Activated CD4-positive, alpha-beta T cell treated with anti-CD3 and anti-CD28 coated beads for 36 hours (primary cell): Measurements from ENCODE around the gene KNDC1. TPM values are rescaled to one million over a fixed set of nuclear protein-coding genes. Genes with fewer than 3 reads are reported as not detected.

Source experiments
- microRNA-seq: library from miRNA; unstranded; fragments of <30 nt; microRNA quantifications from one replicate; pipeline ENCODE4 v1.2.0, GENCODE V29; 2021; ENCODE audit warnings: borderline replicate concordance
- total RNA-seq, 2 experiments: library from RNA; stranded (reverse); gene quantifications; one replicate each; pipeline ENCODE4 v1.2.3, GENCODE V29; 2021

Gene KNDC1
- total RNA-seq, 2 experiments from 2014 or later = not detected

Small RNAs within 50 kb of the gene (microRNA-seq; reads per million reads assigned to microRNA genes)
- gene MIR202 = not detected

Other genes starting within 250 kb of the KNDC1 start
- under 1 TPM; 0.16 to 0.21 TPM for gene CFAP46, start 217.6 kb upstream of the KNDC1 start, total RNA-seq
- gene ADGRA1, start 72.3 kb upstream of the KNDC1 start, total RNA-seq = not detected
- gene UTF1, start 70.0 kb downstream of the KNDC1 start, total RNA-seq = not detected
- not detected for gene VENTX, start 77.6 kb downstream of the KNDC1 start, total RNA-seq
- gene ADAM8, start 116.6 kb downstream of the KNDC1 start, total RNA-seq = 100 to 1,000 TPM; 124 to 176 TPM
- gene TUBGCP2, start 148.7 kb downstream of the KNDC1 start, total RNA-seq = 10 to 100 TPM; 43.3 to 50.2 TPM
- 10 to 100 TPM; 58.1 to 73.2 TPM for gene ZNF511, start 148.7 kb downstream of the KNDC1 start, total RNA-seq
- gene CALY, start 176.7 kb downstream of the KNDC1 start, total RNA-seq = not detected
- not detected for gene PRAP1, start 187.2 kb downstream of the KNDC1 start, total RNA-seq
- gene FUOM, start 197.8 kb downstream of the KNDC1 start, total RNA-seq = 10 to 100 TPM; 28.3 to 37.0 TPM
- 10 to 100 TPM; 42.0 to 56.7 TPM for gene ECHS1, start 213.1 kb downstream of the KNDC1 start, total RNA-seq
- 1 to 10 TPM; 3.0 to 6.2 TPM for gene PAOX, start 219.0 kb downstream of the KNDC1 start, total RNA-seq
- 10 to 100 TPM; 46.9 to 52.1 TPM for gene MTG1, start 233.9 kb downstream of the KNDC1 start, total RNA-seq